Activated CD8-positive, alpha-beta memory T cell treated with anti-CD3 and anti-CD28 coated beads, Interleukin-2, amount 50 U/mL, for 1 hour (primary cell): ENCODE data around the gene KCNE5.
"Not testable (repeated sequence)": the region's sequence is repeated elsewhere in the genome, so short reads cannot be mapped to it uniquely, and the experiment has no call there.

Experiments
- DNase-seq: peaks from one replicate; pipeline ENCODE4 v3.0.0-alpha.2; 2020; ENCODE audit errors: extremely low read depth

KCNE5 gene

GRCh38 chrX:109624641-109625616, at the start of gene KCNE5:
KCNE5 (minus strand) TSS chrX:109625172; CDS start chrX:109625020, 152 bp downstream.
- no peak for DNase-seq

GRCh38 chrX:109672239-109672638, 47.3 kb upstream of the KCNE5 start:
- no peak for DNase-seq

GRCh38 chrX:109671170-109671569, 46.2 kb upstream of the KCNE5 start:
- not testable (repeated sequence) for DNase-seq

GRCh38 chrX:109667986-109668385, 43.0 kb upstream of the KCNE5 start:
- no peak for DNase-seq

- DNase-seq, result no peak
Measured at GRCh38 chrX:109660435-109661143, 35.6 kb upstream of the KCNE5 start.

GRCh38 chrX:109658391-109658790, 33.4 kb upstream of the KCNE5 start:
- DNase-seq, result no peak

GRCh38 chrX:109657364-109657763, 32.4 kb upstream of the KCNE5 start:
- not testable (repeated sequence) for DNase-seq

GRCh38 chrX:109656774-109657173, 31.8 kb upstream of the KCNE5 start:
- no peak for DNase-seq

- DNase-seq, result no peak
Measured at GRCh38 chrX:109655502-109656201, 30.7 kb upstream of the KCNE5 start.

- DNase-seq, result no peak
Measured at GRCh38 chrX:109654516-109655109, 29.6 kb upstream of the KCNE5 start.

GRCh38 chrX:109644671-109645070, 19.7 kb upstream of the KCNE5 start:
- not testable (repeated sequence) for DNase-seq

- DNase-seq, result no peak
Measured at GRCh38 chrX:109643687-109644086, 18.7 kb upstream of the KCNE5 start.

- no peak for DNase-seq
Measured at GRCh38 chrX:109638158-109638557, 13.2 kb upstream of the KCNE5 start.

- DNase-seq, result not testable (repeated sequence)
Measured at GRCh38 chrX:109637477-109637876, 12.5 kb upstream of the KCNE5 start.

GRCh38 chrX:109635146-109635545, 10.2 kb upstream of the KCNE5 start:
- DNase-seq, result no peak

- no peak for DNase-seq
Measured at GRCh38 chrX:109632906-109633504, 8.0 kb upstream of the KCNE5 start.

GRCh38 chrX:109629310-109629709, 4.3 kb upstream of the KCNE5 start:
- no peak for DNase-seq

GRCh38 chrX:109626637-109627036, 1.7 kb upstream of the KCNE5 start:
- no peak for DNase-seq

- DNase-seq, result no peak
Measured at GRCh38 chrX:109623997-109624396, 975 bp downstream of the KCNE5 start.

GRCh38 chrX:109622270-109622669, 2.7 kb downstream of the KCNE5 start:
- DNase-seq, result no peak

GRCh38 chrX:109619771-109620170, 5.2 kb downstream of the KCNE5 start:
- no peak for DNase-seq
